Measurements from ENCODE around the gene MCF2L. TPM values are rescaled to one million over a fixed set of nuclear protein-coding genes. Genes with fewer than 3 reads are reported as not detected.
A peak's percentile ranks its signal among the peaks of the same experiment; 100 is the strongest.

Gene MCF2L
- total and polyA plus RNA-seq, 10 of the 15 experiments (the other 5 are each of a cell fraction or from before 2014, with no cell fraction given): 0.06 to 1.1 (median 0.21) TPM; not detected in 2

DNA sequence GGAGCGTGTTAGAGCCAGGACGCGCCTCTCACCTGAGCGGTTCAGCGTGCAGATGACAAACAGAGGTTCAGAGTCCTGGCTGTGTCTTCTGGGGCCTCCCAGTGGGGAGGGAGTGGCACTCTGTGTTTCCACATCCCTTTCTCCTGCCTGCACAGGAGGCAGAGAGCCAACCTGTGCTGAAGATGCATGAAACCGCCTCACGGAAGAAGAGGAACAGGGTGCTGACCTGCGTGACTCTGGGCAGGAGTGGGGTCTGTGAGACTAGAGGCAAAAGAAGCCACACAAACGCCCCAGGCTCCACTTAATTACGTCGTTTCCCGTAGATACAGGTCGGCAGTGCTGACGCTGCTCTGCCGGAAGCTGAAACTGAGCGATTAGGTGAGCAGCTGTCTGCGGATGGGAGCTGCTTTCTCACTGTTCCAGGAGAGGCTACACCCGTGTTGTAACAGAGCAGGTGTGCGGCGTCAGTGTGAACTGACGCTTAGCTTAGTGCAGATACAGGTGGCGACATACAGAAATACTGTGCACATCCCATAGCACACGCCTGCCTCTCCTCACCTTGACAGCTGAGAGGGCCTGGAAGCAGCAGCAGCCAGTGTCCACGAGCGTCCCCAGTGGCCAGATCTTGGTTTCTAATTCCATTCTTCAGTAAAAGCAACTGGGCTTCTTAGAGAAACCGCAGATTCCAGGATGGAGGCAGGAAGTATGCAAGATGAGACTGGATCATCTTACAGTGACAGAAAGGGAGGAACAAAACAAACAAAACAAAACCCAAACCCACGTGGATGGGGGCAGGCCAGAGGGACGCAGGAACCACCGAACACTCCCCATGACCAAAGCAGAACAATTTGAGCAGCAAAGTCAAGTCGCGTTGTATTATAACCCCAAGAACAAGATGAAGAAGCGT lies 37.7 kb upstream of the MCF2L start:
- Histone ChIP-seq H3K4me1 (ENCODE audit: control insufficient read depth, insufficient read depth, low read length) (no peaks in the 10 kb centered on the region), H3K27me3 (replicated peaks in 1 of 2; ENCODE audit: control insufficient read depth in 2 of 2, insufficient read depth in 2 of 2, low read length in 1 of 2) (peaks cover 0 to 2% of the 10 kb centered on the region in 2 experiments; a peak in 3 of 4 replicates), H3K9me3 (replicated peaks; ENCODE audit: control insufficient read depth, insufficient read depth, low read length) (no peaks in the 10 kb centered on the region), H3K27ac (ENCODE audit: control insufficient read depth, insufficient read depth) (no peak overlapping the region), H3K9ac (ENCODE audit: control insufficient read depth, insufficient read depth, low read length) (no peak overlapping the region), H3K79me2 (ENCODE audit: control insufficient read depth, insufficient read depth, low read length) (no peaks in the 10 kb centered on the region), H4K20me1 (ENCODE audit: control insufficient read depth, insufficient read depth) (no peaks in the 10 kb centered on the region), H3K4me2 (ENCODE audit: control insufficient read depth, insufficient read depth) (no peak overlapping the region), H3K36me3 (ENCODE audit: control insufficient read depth in 2 of 2, insufficient read depth in 2 of 2, low read length in 1 of 2) (no peaks in the 10 kb centered on the region), H2AFZ (ENCODE audit: control insufficient read depth, low read depth, low read length) (no peak overlapping the region), H3K4me3 (no peak overlapping the region)
- RAD21 ChIA-PET (ENCODE audit: unreplicated experiment): interaction anchor here (0.5 kb wide), 1 partner anchor 654 kb away, joined by 3 read pairs; no protein-coding TSS in a partner anchor
- intact Hi-C loops (cut with micrococcal nuclease; ENCODE audit: unreplicated experiment) (no loop called here), in situ Hi-C loops (cut with MboI) (no loop called here)
- FAIRE-seq (no peak), DNase-seq (ENCODE audit: low read depth, low spot score) (no peak), ATAC-seq (peak; percentile 35; the same call in 1 of the 3 replicates)
- TF ChIP-seq, protein P1, sequence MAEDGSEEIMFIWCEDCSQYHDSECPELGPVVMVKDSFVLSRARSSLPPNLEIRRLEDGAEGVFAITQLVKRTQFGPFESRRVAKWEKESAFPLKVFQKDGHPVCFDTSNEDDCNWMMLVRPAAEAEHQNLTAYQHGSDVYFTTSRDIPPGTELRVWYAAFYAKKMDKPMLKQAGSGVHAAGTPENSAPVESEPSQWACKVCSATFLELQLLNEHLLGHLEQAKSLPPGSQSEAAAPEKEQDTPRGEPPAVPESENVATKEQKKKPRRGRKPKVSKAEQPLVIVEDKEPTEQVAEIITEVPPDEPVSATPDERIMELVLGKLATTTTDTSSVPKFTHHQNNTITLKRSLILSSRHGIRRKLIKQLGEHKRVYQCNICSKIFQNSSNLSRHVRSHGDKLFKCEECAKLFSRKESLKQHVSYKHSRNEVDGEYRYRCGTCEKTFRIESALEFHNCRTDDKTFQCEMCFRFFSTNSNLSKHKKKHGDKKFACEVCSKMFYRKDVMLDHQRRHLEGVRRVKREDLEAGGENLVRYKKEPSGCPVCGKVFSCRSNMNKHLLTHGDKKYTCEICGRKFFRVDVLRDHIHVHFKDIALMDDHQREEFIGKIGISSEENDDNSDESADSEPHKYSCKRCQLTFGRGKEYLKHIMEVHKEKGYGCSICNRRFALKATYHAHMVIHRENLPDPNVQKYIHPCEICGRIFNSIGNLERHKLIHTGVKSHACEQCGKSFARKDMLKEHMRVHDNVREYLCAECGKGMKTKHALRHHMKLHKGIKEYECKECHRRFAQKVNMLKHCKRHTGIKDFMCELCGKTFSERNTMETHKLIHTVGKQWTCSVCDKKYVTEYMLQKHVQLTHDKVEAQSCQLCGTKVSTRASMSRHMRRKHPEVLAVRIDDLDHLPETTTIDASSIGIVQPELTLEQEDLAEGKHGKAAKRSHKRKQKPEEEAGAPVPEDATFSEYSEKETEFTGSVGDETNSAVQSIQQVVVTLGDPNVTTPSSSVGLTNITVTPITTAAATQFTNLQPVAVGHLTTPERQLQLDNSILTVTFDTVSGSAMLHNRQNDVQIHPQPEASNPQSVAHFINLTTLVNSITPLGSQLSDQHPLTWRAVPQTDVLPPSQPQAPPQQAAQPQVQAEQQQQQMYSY (CRISPR knock-in tag; IDR thresholded peaks at IDR 0.05): no peak
- TF ChIP-seq, protein P2, sequence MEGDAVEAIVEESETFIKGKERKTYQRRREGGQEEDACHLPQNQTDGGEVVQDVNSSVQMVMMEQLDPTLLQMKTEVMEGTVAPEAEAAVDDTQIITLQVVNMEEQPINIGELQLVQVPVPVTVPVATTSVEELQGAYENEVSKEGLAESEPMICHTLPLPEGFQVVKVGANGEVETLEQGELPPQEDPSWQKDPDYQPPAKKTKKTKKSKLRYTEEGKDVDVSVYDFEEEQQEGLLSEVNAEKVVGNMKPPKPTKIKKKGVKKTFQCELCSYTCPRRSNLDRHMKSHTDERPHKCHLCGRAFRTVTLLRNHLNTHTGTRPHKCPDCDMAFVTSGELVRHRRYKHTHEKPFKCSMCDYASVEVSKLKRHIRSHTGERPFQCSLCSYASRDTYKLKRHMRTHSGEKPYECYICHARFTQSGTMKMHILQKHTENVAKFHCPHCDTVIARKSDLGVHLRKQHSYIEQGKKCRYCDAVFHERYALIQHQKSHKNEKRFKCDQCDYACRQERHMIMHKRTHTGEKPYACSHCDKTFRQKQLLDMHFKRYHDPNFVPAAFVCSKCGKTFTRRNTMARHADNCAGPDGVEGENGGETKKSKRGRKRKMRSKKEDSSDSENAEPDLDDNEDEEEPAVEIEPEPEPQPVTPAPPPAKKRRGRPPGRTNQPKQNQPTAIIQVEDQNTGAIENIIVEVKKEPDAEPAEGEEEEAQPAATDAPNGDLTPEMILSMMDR (IDR thresholded peaks at IDR 0.05 in 2 of 3, conservative IDR thresholded peaks at IDR 0.05 in 1 of 3; ENCODE audit: control insufficient read depth in 2 of 3, extremely low read depth in 1 of 3, insufficient read depth in 1 of 3, low read depth in 3 of 3, low read length in 3 of 3): peak; percentile 16 to 35 (median 25); a peak in 3 of 6 replicates
- BruUV-seq (replicated peaks): no TSS peak
- POLR2A ChIA-PET: no interaction called here
- SMC1A ChIA-PET (ENCODE audit: uncharacterized antibody, unreplicated experiment): no interaction called here
- CTCF ChIA-PET: interaction anchor here (1.6 kb wide), 1 partner anchor 12 kb away, joined by 5 read pairs; no protein-coding TSS in a partner anchor
- 48% methylated on average over 32 of the region's 32 CpGs for WGBS (ENCODE audit: insufficient coverage, insufficient replicate concordance, low lambda C conversion rate, missing lambda C conversion rate)
